Esophagus squamous epithelium (tissue), 4 donors: ENCODE measurements around the gene CRYBG1.

Source experiments
- CTCF ChIP-seq, 6 experiments: fragments of 450-650 bp in 4 of 6; fragments of 200-600 bp in 2 of 6; sonication (generic) in 2 of 6; IDR thresholded peaks; one replicate each; pipeline ENCODE4 v1.5.1; 2016 to 2019; ENCODE audit warnings: antibody characterized with exemption in 6 of 6, mild to moderate bottlenecking in 4 of 6, moderate library complexity in 4 of 6
- POLR2A ChIP-seq, 4 donors: fragments of 450-650 bp; IDR thresholded peaks; one replicate each; pipeline ENCODE4 v1.6.1; 2017; ENCODE audit warnings: antibody characterized with exemption in 4 of 4, mild to moderate bottlenecking in 4 of 4, moderate library complexity in 3 of 4

GRCh38 chr6:106537662-106538061 lies 177.1 kb downstream of the CRYBG1 start:
- no peak for TF ChIP-seq CTCF (IDR thresholded peaks at IDR 0.05)
- no peak for TF ChIP-seq POLR2A (IDR thresholded peaks at IDR 0.05)
